GM23338 (cell line): ENCODE data around the gene ELN.

Source experiments
- CTCF ChIP-seq, 2 experiments: fragments of 200-600 bp in 1 of 2; sonication (generic) in 1 of 2; conservative IDR thresholded peaks; 2 replicates each; pipeline versions ENCODE4 v1.5.1 to v1.6.1; 2016 to 2017; ENCODE audit warnings: antibody characterized with exemption in 2 of 2, low read depth in 2 of 2, mild to moderate bottlenecking in 2 of 2, moderate library complexity in 1 of 2
- ETS1 ChIP-seq: IDR thresholded peaks from 2 replicates; pipeline ENCODE4 v1.6.1; 2016; ENCODE audit warnings: antibody characterized with exemption
- EZH2 ChIP-seq: fragments of 200-600 bp; sonication (generic); IDR thresholded peaks from one replicate; pipeline ENCODE4 v1.8.0; 2017; ENCODE audit warnings: antibody characterized with exemption, mild to moderate bottlenecking, low read depth; ENCODE audit not compliant: unreplicated experiment
- EZH2phosphoT487 ChIP-seq: fragments of 200-600 bp; sonication (generic); IDR thresholded peaks from one replicate; pipeline ENCODE4 v1.8.1; 2018; ENCODE audit warnings: antibody characterized with exemption; ENCODE audit not compliant: unreplicated experiment
- POLR2AphosphoS5 ChIP-seq: IDR thresholded peaks from 2 replicates; pipeline ENCODE4 v1.6.1; 2016; ENCODE audit warnings: antibody characterized with exemption, low read depth
- STAT1 ChIP-seq: IDR thresholded peaks from one replicate; pipeline ENCODE4 v1.6.1; 2016; ENCODE audit warnings: antibody characterized with exemption; ENCODE audit not compliant: unreplicated experiment
- ZNF331 ChIP-seq: fragments of 250-450 bp; sonication (Bioruptor Pico); IDR thresholded peaks from 2 replicates; pipeline ENCODE4 v1.5.0; 2020; ENCODE audit warnings: low read depth, mild to moderate bottlenecking, moderate library complexity

- no peak for TF ChIP-seq ZNF331 (CRISPR knock-in tag)
- TF ChIP-seq CTCF (conservative IDR thresholded peaks at IDR 0.05; ENCODE audit: low read depth in 2 of 2): no peak
- no peak for TF ChIP-seq EZH2
- no peak for TF ChIP-seq EZH2phosphoT487
- TF ChIP-seq POLR2AphosphoS5: no peak
- TF ChIP-seq STAT1: no peak
- no peak for TF ChIP-seq ETS1
Measured at GRCh38 chr7:74033372-74034311, 5.7 kb downstream of the ELN start.
